Sigmoid colon (tissue), 7 donors: Measurements from ENCODE around the gene UNKL. TPM values are rescaled to one million over a fixed set of nuclear protein-coding genes. Genes with fewer than 3 reads are reported as not detected.

ENCODE experiments used
- DNase-seq: peaks from one replicate; pipeline ENCODE4 v3.0.0-alpha.2; 2019
- H3K27ac ChIP-seq, 4 donors: fragments of 200-600 bp; sonication (generic); one replicate each; pipeline ENCODE4 v1.5.1; 2016 to 2019; ENCODE audit warnings: mild to moderate bottlenecking in 1 of 4
- H3K27me3 ChIP-seq, 3 donors: fragments of 200-600 bp; sonication (generic); one replicate each; pipeline ENCODE4 v1.5.1; 2019; ENCODE audit warnings: mild to moderate bottlenecking in 1 of 3
- H3K36me3 ChIP-seq, 4 donors: fragments of 200-600 bp; sonication (generic); one replicate each; pipeline ENCODE4 v1.5.1; 2016 to 2019
- H3K4me1 ChIP-seq, 4 donors: fragments of 200-600 bp; sonication (generic); one replicate each; pipeline ENCODE4 v1.5.1; 2017 to 2019
- H3K4me3 ChIP-seq, 4 donors: fragments of 200-600 bp; sonication (generic); one replicate each; pipeline ENCODE4 v1.5.1; 2017 to 2019; ENCODE audit warnings: mild to moderate bottlenecking in 2 of 4, moderate library complexity in 1 of 4
- H3K9me3 ChIP-seq, 4 donors: fragments of 200-600 bp in 3 of 4; sonication (generic) in 3 of 4; one replicate each; pipeline versions ENCODE4 v1.5.1 to v1.6.1; 2013 to 2019
- CTCF ChIP-seq, 4 experiments: fragments of 450-650 bp in 3 of 4; fragments of 200-600 bp in 1 of 4; IDR thresholded peaks; one replicate each; pipeline ENCODE4 v1.5.1; 2016 to 2019; ENCODE audit warnings: antibody characterized with exemption in 4 of 4, mild to moderate bottlenecking in 3 of 4, moderate library complexity in 2 of 4
- EP300 ChIP-seq, 4 donors: sonication (generic); formaldehyde crosslinking; IDR thresholded peaks; one replicate each; pipeline ENCODE4 v1.6.1; 2017; ENCODE audit warnings: antibody characterized with exemption in 4 of 4
- POLR2A ChIP-seq, 2 donors: fragments of 450-650 bp; IDR thresholded peaks; one replicate each; pipeline ENCODE4 v1.6.1; 2016; ENCODE audit warnings: antibody characterized with exemption in 2 of 2, mild to moderate bottlenecking in 2 of 2, moderate library complexity in 2 of 2
- POLR2AphosphoS5 ChIP-seq, 4 donors: sonication (generic); formaldehyde crosslinking; IDR thresholded peaks; one replicate each; pipeline ENCODE4 v1.6.1; 2017; ENCODE audit warnings: antibody characterized with exemption in 4 of 4
- WGBS, 2 donors: extraction: QIAGEN DNeasy Blood & Tissue Kit; methylation state at CpG; one replicate each; pipeline ENCODE4 v1.1.7; 2013; 5-methylcytosine and 5-hydroxymethylcytosine counted together
- intact Hi-C: fragments of 100-400 bp; cut with DNase I; formaldehyde crosslinking; loops from one replicate; pipeline ENCODE4 v1.15.1; 2023
- polyA plus RNA-seq, 3 donors: library from polyadenylated mRNA; stranded (reverse); fragments of 200-250 nt; gene quantifications; one replicate each; pipeline ENCODE4 v1.2.3, GENCODE V29; 2013
- total RNA-seq, 4 donors: library from RNA; depleted of rRNA; stranded (reverse); fragments of >200 nt; gene quantifications; one replicate each; pipeline ENCODE4 v1.1.0, GENCODE V29; 2016
- donor health status: healthy with polysubstance abuse.
- donor health status: Bipolar disorder and iron deficiency.
- donor health status: healthy.

The UNKL gene
- total and polyA plus RNA-seq, 7 donors: 2.1 to 29.1 (median 19.6) TPM

DNA sequence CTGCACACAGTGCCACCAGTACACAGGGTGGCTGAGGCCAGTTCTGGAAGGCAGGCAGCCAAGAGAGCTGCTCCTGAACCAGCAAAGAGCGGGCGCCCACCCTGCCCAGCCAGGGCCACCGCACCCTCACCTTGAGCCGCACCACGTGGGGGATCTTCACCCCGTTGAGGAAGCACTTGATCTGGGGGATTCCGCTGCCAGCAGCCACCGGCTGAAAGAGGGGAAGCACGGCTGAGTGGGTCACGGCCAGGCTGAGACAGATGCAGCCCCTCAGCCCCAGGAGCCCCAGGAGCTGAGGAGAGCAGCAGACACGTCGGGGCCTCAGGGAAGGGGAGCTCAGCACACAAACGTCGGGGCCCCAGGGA is 44.5 kb upstream of the UNKL start:
- Histone ChIP-seq H3K4me1 (peaks cover 0 to 21% (median 9%) of the 10 kb centered on the region in 4 donors), H3K36me3 (peaks cover 20 to 79% (median 30%) of the 10 kb centered on the region in 4 donors), H3K4me3 (no peak overlapping the region), H3K27me3 (no peaks in the 10 kb centered on the region), H3K27ac (no peak overlapping the region), H3K9me3 (no peaks in the 10 kb centered on the region)
- 63 to 87% methylated on average over 14 of the region's 14 CpGs for WGBS, 2 donors
- no peak for DNase-seq
- TF ChIP-seq EP300 (IDR thresholded peaks at IDR 0.05) (no peak), POLR2A (IDR thresholded peaks at IDR 0.05) (no peak), CTCF (IDR thresholded peaks at IDR 0.05) (no peak), POLR2AphosphoS5 (IDR thresholded peaks at IDR 0.05) (no peak)
- intact Hi-C loops: no loop called here

- intact Hi-C loops: no loop called here
- no peaks in the 10 kb centered on the region for H3K27me3 ChIP-seq
- peaks cover 23 to 79% (median 35%) of the 10 kb centered on the region in 4 donors for H3K36me3 ChIP-seq
- no peaks in the 10 kb centered on the region for H3K9me3 ChIP-seq
- no peak overlapping the region for H3K27ac ChIP-seq
- WGBS, 2 donors: 86 to 94% methylated on average over 26 of the region's 26 CpGs
- H3K4me1 ChIP-seq: peaks cover 0 to 21% (median 9%) of the 10 kb centered on the region in 4 donors
- H3K4me3 ChIP-seq: no peak overlapping the region
- no peak for DNase-seq
- no peak for TF ChIP-seq CTCF (IDR thresholded peaks at IDR 0.05)
- TF ChIP-seq POLR2A (IDR thresholded peaks at IDR 0.05): no peak
- no peak for TF ChIP-seq POLR2AphosphoS5 (IDR thresholded peaks at IDR 0.05)
- TF ChIP-seq EP300 (IDR thresholded peaks at IDR 0.05): no peak
Measured at GRCh38 chr16:1458336-1458976, 44.0 kb upstream of the UNKL start.

DNA sequence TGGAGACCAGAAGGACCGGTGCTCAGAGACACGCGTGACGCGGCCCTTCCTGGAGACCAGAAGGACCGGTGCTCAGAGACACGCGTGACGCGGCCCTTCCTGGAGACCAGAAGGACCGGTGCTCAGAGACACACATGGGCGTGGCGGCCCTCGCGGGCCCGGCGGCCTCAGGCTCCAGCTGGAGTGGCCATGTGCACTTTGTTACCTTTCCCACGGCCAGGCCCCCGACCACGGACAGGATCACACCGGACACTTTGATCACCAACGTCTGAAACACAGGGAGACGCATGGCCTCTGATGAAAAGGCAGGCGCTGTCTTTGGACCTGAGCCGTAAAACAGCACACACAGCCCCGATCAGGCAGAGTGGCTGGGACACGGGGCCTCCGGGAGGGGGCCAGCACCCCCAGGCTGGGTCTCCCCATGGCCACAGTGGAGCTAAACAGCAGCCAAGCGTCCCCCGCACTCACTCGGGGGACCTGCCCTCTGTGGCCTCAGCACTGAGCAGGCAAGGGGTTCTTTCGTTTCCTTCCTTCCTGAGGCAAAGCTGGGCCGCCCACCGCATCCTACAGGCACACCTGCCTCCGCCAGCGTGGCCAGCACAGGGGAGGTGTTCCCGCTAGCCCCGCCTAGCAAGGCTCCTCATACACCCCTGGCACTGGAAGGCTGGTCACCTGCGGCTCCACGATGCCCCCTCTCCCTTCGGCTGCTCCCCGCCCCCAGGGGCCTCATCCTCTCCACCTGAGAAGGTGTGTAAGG is 43.2 kb upstream of the UNKL start:
- WGBS, 2 donors: 82 to 93% methylated on average over 42 of the region's 42 CpGs
- intact Hi-C loops: no loop called here
- H3K4me3 ChIP-seq: no peak overlapping the region

DNA sequence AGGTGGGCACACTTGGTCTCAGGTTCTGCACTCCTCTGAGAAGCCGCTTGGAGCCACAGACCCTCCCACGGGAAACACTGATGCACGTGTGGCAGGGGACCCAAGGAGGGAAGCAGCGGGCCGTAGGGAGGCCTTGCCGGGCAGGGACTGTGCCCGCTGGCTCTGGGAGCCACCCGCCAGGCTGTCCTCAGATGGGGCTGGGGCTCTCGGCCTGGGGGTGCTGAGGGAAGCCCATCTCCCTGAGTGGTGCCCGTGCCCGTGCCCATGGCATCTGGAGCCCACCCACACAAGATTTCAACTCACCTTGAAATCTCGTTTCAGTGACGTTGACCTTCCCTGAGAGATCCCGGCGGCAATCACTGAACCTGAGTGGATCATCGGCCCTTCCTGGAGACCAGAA is 42.4 kb upstream of the UNKL start:
- no peaks in the 10 kb centered on the region for H3K9me3 ChIP-seq
- peaks cover 25 to 90% (median 48%) of the 10 kb centered on the region in 4 donors for H3K36me3 ChIP-seq
- no peaks in the 10 kb centered on the region for H3K27me3 ChIP-seq
- DNase-seq: no peak
- intact Hi-C loops: no loop called here
- no peak overlapping the region for H3K4me3 ChIP-seq
- no peak overlapping the region for H3K27ac ChIP-seq
- 90 to 95% methylated on average over 16 of the region's 16 CpGs for WGBS, 2 donors
- TF ChIP-seq POLR2A (IDR thresholded peaks at IDR 0.05) (no peak), CTCF (IDR thresholded peaks at IDR 0.05) (no peak), POLR2AphosphoS5 (IDR thresholded peaks at IDR 0.05) (no peak), EP300 (IDR thresholded peaks at IDR 0.05) (no peak)
- peaks cover 0 to 21% (median 9%) of the 10 kb centered on the region in 4 donors for H3K4me1 ChIP-seq

More for the DNA sequence above, 43.2 kb upstream of the UNKL start:
- H3K27me3 ChIP-seq: no peaks in the 10 kb centered on the region
- no peak for TF ChIP-seq CTCF (IDR thresholded peaks at IDR 0.05)
- TF ChIP-seq POLR2A (IDR thresholded peaks at IDR 0.05): no peak
- no peak for TF ChIP-seq POLR2AphosphoS5 (IDR thresholded peaks at IDR 0.05)
- H3K27ac ChIP-seq: no peak overlapping the region
- no peaks in the 10 kb centered on the region for H3K9me3 ChIP-seq
- DNase-seq: no peak
- peaks cover 0 to 21% (median 9%) of the 10 kb centered on the region in 4 donors for H3K4me1 ChIP-seq
- H3K36me3 ChIP-seq: peaks cover 25 to 82% (median 42%) of the 10 kb centered on the region in 4 donors
